OCI-LY1 (cell line): ENCODE results near the gene CRYGD.

Experiments
- H2AFZ ChIP-seq: fragments of 200-600 bp; sonication (generic), shearing (Covaris generic); 2 replicates; pipeline ENCODE4 v1.6.0; 2014; ENCODE audit warnings: antibody characterized with exemption, mild to moderate bottlenecking, low read length
- H3F3A ChIP-seq: fragments of 200-600 bp; sonication (generic), shearing (Covaris generic); 2 replicates; pipeline ENCODE4 v1.6.0; 2014; ENCODE audit warnings: mild to moderate bottlenecking, antibody characterized with exemption, low read length, moderate library complexity; ENCODE audit not compliant: insufficient read depth
- H3K27ac ChIP-seq: fragments of 200-600 bp; sonication (generic); 2 replicates; pipeline ENCODE4 v1.5.1; 2014; ENCODE audit warnings: low read length, mixed run types, mild to moderate bottlenecking, low read depth; ENCODE audit not compliant: poor library complexity, severe bottlenecking
- H3K27me3 ChIP-seq: fragments of 200-600 bp; sonication (generic); 2 replicates; pipeline ENCODE4 v1.6.0; 2014; ENCODE audit warnings: antibody characterized with exemption, mild to moderate bottlenecking, low read length, moderate library complexity; ENCODE audit not compliant: insufficient read depth
- H3K36me3 ChIP-seq: fragments of 200-600 bp; sonication (generic); 2 replicates; pipeline ENCODE4 v1.6.1; 2014; ENCODE audit warnings: mild to moderate bottlenecking, antibody characterized with exemption, low read length, moderate library complexity, mixed read lengths; ENCODE audit not compliant: insufficient read depth
- H3K4me1 ChIP-seq: fragments of 200-600 bp; sonication (generic); 2 replicates; pipeline ENCODE4 v1.5.1; 2014; ENCODE audit warnings: mild to moderate bottlenecking, low read length, moderate library complexity; ENCODE audit not compliant: insufficient read depth, severe bottlenecking
- H3K4me2 ChIP-seq: fragments of 200-600 bp; sonication (generic), shearing (Covaris generic); 2 replicates; pipeline ENCODE4 v1.6.1; 2014; ENCODE audit warnings: low read length
- H3K4me3 ChIP-seq: fragments of 200-600 bp; sonication (generic); 2 replicates; pipeline ENCODE4 v1.5.1; 2014; ENCODE audit warnings: low read length, low read depth, mild to moderate bottlenecking, mixed read lengths; ENCODE audit not compliant: poor library complexity, severe bottlenecking
- H3K79me2 ChIP-seq: fragments of 200-600 bp; shearing (Covaris generic); 2 replicates; pipeline ENCODE4 v1.6.1; 2016; ENCODE audit warnings: mixed run types, low read length, mixed read lengths; ENCODE audit not compliant: insufficient read depth
- H3K9ac ChIP-seq: fragments of 200-600 bp; sonication (generic), shearing (Covaris generic); 2 replicates; pipeline ENCODE4 v1.6.1; 2014; ENCODE audit warnings: mild to moderate bottlenecking, low read length, mixed read lengths
- H3K9me2 ChIP-seq: fragments of 200-600 bp; sonication (generic), shearing (Covaris generic); 2 replicates; pipeline ENCODE4 v1.6.1; 2014; ENCODE audit warnings: low read depth, mild to moderate bottlenecking, low read length, mixed read lengths
- H3K9me3 ChIP-seq: fragments of 200-600 bp; shearing (Covaris generic); 2 replicates; pipeline ENCODE4 v1.6.1; 2014; ENCODE audit warnings: low read length, mixed read lengths
- H4K20me1 ChIP-seq: fragments of 200-600 bp; sonication (generic), shearing (Covaris generic); 2 replicates; pipeline ENCODE4 v1.6.0; 2016; ENCODE audit warnings: mild to moderate bottlenecking, low read length; ENCODE audit not compliant: insufficient read depth
- CTCF ChIP-seq: fragments of 200-600 bp; sonication (generic), shearing (Covaris generic); IDR thresholded peaks from 2 replicates; pipeline ENCODE4 v1.5.1; 2017; ENCODE audit warnings: mild to moderate bottlenecking, antibody characterized with exemption, low read length, moderate library complexity, mixed read lengths
- EZH2 ChIP-seq: fragments of 200-600 bp; sonication (generic), shearing (Covaris generic); IDR thresholded peaks from 2 replicates; pipeline ENCODE4 v1.8.0; 2017; ENCODE audit warnings: borderline replicate concordance, mixed run types, mild to moderate bottlenecking, antibody characterized with exemption, low read length, moderate library complexity, mixed read lengths

The CRYGD gene

GRCh38 chr2:208163489-208163888 is 39.2 kb upstream of the CRYGD start, which contains the start of gene CRYGA:
CRYGA (minus strand) TSS chr2:208163589; CDS start chr2:208163556, 33 bp downstream.
- Histone ChIP-seq H3K27ac (no peak within 1 kb of the TSS), H3K4me1 (no peaks in the 10 kb centered on the region), H4K20me1 (no peaks in the 10 kb centered on the region), H2AFZ (no peak within 1 kb of the TSS), H3K4me2 (no peak within 1 kb of the TSS), H3K27me3 (no peaks in the 10 kb centered on the region), H3K9me3 (no peaks in the 10 kb centered on the region), H3K36me3 (no peaks in the 10 kb centered on the region), H3K79me2 (no peaks in the 10 kb centered on the region), H3K4me3 (no peak within 1 kb of the TSS), H3K9me2 (no peaks in the 10 kb centered on the region), H3F3A (no peaks in the 10 kb centered on the region), H3K9ac (no peak within 1 kb of the TSS)
- no peak for TF ChIP-seq EZH2
- no peak for TF ChIP-seq CTCF

GRCh38 chr2:208156439-208156838 is 32.1 kb upstream of the CRYGD start:
- no peaks in the 10 kb centered on the region for H3F3A ChIP-seq
- no peak overlapping the region for H3K4me3 ChIP-seq
- TF ChIP-seq EZH2 (no peak), CTCF (no peak)
- H3K9me2 ChIP-seq, result no peaks in the 10 kb centered on the region
- H3K79me2 ChIP-seq, result no peaks in the 10 kb centered on the region
- no peaks in the 10 kb centered on the region for H3K36me3 ChIP-seq
- no peak overlapping the region for H3K9ac ChIP-seq
- no peaks in the 10 kb centered on the region for H3K4me1 ChIP-seq
- H3K27me3 ChIP-seq, result no peaks in the 10 kb centered on the region
- no peaks in the 10 kb centered on the region for H4K20me1 ChIP-seq
- H2AFZ ChIP-seq, result no peak overlapping the region
- no peak overlapping the region for H3K4me2 ChIP-seq
- no peak overlapping the region for H3K27ac ChIP-seq
- H3K9me3 ChIP-seq, result no peaks in the 10 kb centered on the region

GRCh38 chr2:208153156-208153555 is 28.8 kb upstream of the CRYGD start:
- H3K9me3 ChIP-seq, result no peaks in the 10 kb centered on the region
- H3K79me2 ChIP-seq, result no peaks in the 10 kb centered on the region
- no peak overlapping the region for H3K4me3 ChIP-seq
- H3K4me1 ChIP-seq, result no peaks in the 10 kb centered on the region
- H4K20me1 ChIP-seq, result no peaks in the 10 kb centered on the region
- H3K9me2 ChIP-seq, result no peaks in the 10 kb centered on the region
- no peak overlapping the region for H3K27ac ChIP-seq
- no peaks in the 10 kb centered on the region for H3F3A ChIP-seq
- H2AFZ ChIP-seq, result no peak overlapping the region
- H3K36me3 ChIP-seq, result no peaks in the 10 kb centered on the region
- H3K9ac ChIP-seq, result no peak overlapping the region
- no peaks in the 10 kb centered on the region for H3K27me3 ChIP-seq
- no peak overlapping the region for H3K4me2 ChIP-seq
- TF ChIP-seq CTCF (no peak), EZH2 (no peak)
